HepG2 (cell line): ENCODE results near the gene SGSH. TPM values are rescaled to one million over a fixed set of nuclear protein-coding genes. Genes with fewer than 3 reads are reported as not detected.

Source experiments
- EHMT2 ChIP-seq: fragments of 200-600 bp; sonication (generic); IDR thresholded peaks from 2 replicates; pipeline ENCODE4 v1.7.0; 2017; ENCODE audit warnings: antibody characterized with exemption, low read depth, low read length, borderline replicate concordance
- EP300 ChIP-seq, 3 experiments: sonication (generic) in 1 of 3; formaldehyde crosslinking in 1 of 3; IDR thresholded peaks; 2 replicates each; pipeline versions ENCODE4 v1.5.1 to v1.6.1; 2011 to 2020; ENCODE audit warnings: low read depth in 2 of 3, low read length in 2 of 3, borderline replicate concordance in 1 of 3, improper control_type of control experiment in 1 of 3, mild to moderate bottlenecking in 1 of 3, missing genetic modification reagents in 1 of 3, moderate library complexity in 1 of 3
- SMAD9 ChIP-seq: sonication (generic); formaldehyde crosslinking; IDR thresholded peaks from 2 replicates; pipeline ENCODE4 v1.5.1; 2020; ENCODE audit warnings: mild to moderate bottlenecking, missing genetic modification reagents
- STAG1 ChIP-seq: sonication (generic); formaldehyde crosslinking; IDR thresholded peaks from 2 replicates; pipeline ENCODE4 v1.4.0; 2020; ENCODE audit warnings: missing genetic modification reagents
- STAT5B ChIP-seq: sonication (generic); formaldehyde crosslinking; IDR thresholded peaks from 2 replicates; pipeline ENCODE4 v1.4.0; 2020; ENCODE audit warnings: missing genetic modification reagents
- ZNF101 ChIP-seq: sonication (generic); formaldehyde crosslinking; IDR thresholded peaks from 2 replicates; pipeline ENCODE4 v1.4.0; 2020; ENCODE audit warnings: mild to moderate bottlenecking, low read depth, missing genetic modification reagents, borderline replicate concordance
- ZNF253 ChIP-seq: sonication (generic); formaldehyde crosslinking; IDR thresholded peaks from 2 replicates; pipeline ENCODE4 v1.8.0; 2022; ENCODE audit warnings: mild to moderate bottlenecking, missing genetic modification reagents, borderline replicate concordance
- ZNF883 ChIP-seq: sonication (generic); formaldehyde crosslinking; IDR thresholded peaks from 2 replicates; pipeline ENCODE4 v1.5.1; 2020; ENCODE audit warnings: mild to moderate bottlenecking, missing genetic modification reagents; ENCODE audit errors: not compliant biosample characterization
- ZSCAN21 ChIP-seq: sonication (generic); formaldehyde crosslinking; IDR thresholded peaks from 2 replicates; pipeline ENCODE4 v1.8.0; 2022; ENCODE audit warnings: mild to moderate bottlenecking, missing genetic modification reagents, moderate library complexity, borderline replicate concordance
- ZZZ3 ChIP-seq: sonication (generic); formaldehyde crosslinking; IDR thresholded peaks from 2 replicates; pipeline ENCODE4 v1.4.0; 2020; ENCODE audit warnings: missing genetic modification reagents, mild to moderate bottlenecking, borderline replicate concordance
- polyA plus RNA-seq, 8 experiments: library from polyadenylated mRNA; depleted of rRNA in 3 of 8; stranded (reverse) in 7 of 8; unstranded in 1 of 8; fragments of >200 nt; fragmentation: Illumina TruSeq in 4 of 8; extraction: Trizol in 4 of 8; gene quantifications; 2 replicates each; pipeline versions ENCODE4 v1.2.1 to v1.2.3, GENCODE V29; 2011 to 2016; ENCODE audit warnings: low read depth in 4 of 8, missing spikeins in 1 of 8, mixed read lengths in 1 of 8; ENCODE audit not compliant: insufficient read depth in 1 of 8
- total RNA-seq, 5 experiments: library from RNA; depleted of rRNA; stranded (reverse); fragments of >200 nt; fragmentation: Illumina TruSeq; extraction: Trizol; gene quantifications; 2 replicates each; pipeline ENCODE4 v1.2.3, GENCODE V29; 2016; ENCODE audit warnings: low read depth in 1 of 5
- TF ChIP-seq, protein P1 (sequence below), 2 experiments: sonication (generic) in 1 of 2; formaldehyde crosslinking in 1 of 2; IDR thresholded peaks; 2 replicates each; pipeline versions ENCODE4 v1.6.1 to v1.9.0; 2014 to 2022; ENCODE audit warnings: antibody characterized with exemption in 1 of 2, borderline replicate concordance in 1 of 2, inconsistent platforms in 1 of 2, low read depth in 1 of 2, missing genetic modification reagents in 1 of 2
- TF ChIP-seq, protein P2 (sequence below): sonication (generic); formaldehyde crosslinking; IDR thresholded peaks from 2 replicates; pipeline ENCODE4 v1.5.0; 2020; ENCODE audit warnings: mild to moderate bottlenecking, missing genetic modification reagents
- TF ChIP-seq, protein P3 (sequence below): sonication (generic); formaldehyde crosslinking; IDR thresholded peaks from 2 replicates; pipeline ENCODE4 v1.5.1; 2020; ENCODE audit warnings: missing genetic modification reagents, mild to moderate bottlenecking, borderline replicate concordance

SGSH gene
- total and polyA plus RNA-seq, 2 of the 13 experiments (the other 11 are each of a cell fraction or from before 2014, with no cell fraction given) = 12.2 to 17.6 TPM

DNA sequence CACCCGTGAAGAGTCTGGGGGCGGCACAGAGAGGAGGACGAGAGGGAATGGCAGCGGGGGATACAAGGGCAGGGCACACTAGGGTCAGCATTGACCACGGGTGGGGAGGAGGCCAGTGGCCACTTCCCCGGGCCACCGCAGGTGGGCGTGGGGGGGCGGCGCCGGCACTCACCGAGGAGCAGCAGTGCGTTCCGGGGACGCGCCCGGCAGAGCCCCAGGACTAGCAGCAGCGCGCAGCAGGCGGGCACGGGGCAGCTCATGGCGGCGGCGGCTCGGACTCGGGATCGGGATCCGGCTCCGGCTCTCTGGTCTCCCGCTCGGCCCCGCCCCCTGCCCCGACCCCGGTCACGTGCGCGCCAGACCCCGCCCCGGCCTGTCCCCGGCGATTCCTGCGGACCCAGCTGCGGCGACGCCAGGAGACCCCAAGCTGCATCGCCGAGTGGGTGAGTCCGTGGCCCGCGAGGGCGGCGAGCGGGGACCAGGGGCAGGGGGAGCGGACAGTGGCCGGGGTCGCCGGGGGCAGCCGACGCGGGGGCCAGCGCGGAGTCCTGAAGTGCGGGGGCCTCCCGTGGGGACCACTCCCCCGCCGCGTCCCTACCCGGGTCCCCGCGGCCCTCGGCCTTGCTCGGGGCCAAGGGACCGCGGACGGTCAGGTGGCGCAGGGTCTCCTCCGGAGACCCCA lies at the start of gene SGSH, which contains the start of gene SLC26A11 (continued):
- TF ChIP-seq, protein P1, sequence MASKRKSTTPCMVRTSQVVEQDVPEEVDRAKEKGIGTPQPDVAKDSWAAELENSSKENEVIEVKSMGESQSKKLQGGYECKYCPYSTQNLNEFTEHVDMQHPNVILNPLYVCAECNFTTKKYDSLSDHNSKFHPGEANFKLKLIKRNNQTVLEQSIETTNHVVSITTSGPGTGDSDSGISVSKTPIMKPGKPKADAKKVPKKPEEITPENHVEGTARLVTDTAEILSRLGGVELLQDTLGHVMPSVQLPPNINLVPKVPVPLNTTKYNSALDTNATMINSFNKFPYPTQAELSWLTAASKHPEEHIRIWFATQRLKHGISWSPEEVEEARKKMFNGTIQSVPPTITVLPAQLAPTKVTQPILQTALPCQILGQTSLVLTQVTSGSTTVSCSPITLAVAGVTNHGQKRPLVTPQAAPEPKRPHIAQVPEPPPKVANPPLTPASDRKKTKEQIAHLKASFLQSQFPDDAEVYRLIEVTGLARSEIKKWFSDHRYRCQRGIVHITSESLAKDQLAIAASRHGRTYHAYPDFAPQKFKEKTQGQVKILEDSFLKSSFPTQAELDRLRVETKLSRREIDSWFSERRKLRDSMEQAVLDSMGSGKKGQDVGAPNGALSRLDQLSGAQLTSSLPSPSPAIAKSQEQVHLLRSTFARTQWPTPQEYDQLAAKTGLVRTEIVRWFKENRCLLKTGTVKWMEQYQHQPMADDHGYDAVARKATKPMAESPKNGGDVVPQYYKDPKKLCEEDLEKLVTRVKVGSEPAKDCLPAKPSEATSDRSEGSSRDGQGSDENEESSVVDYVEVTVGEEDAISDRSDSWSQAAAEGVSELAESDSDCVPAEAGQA (IDR thresholded peaks at IDR 0.05; ENCODE audit: low read depth) = no peak
- TF ChIP-seq, protein P1 (CRISPR knock-in tag; IDR thresholded peaks at IDR 0.05; ENCODE audit: borderline replicate concordance) = peak; percentile 59; the same call in 1 of the 2 replicates
- TF ChIP-seq ZZZ3 = no peak
- TF ChIP-seq STAG1 = peak; percentile 10; the same call in 1 of the 2 replicates
- peak; percentile 74; the same call in 1 of the 2 replicates for TF ChIP-seq ZNF253 (CRISPR knock-in tag)
- TF ChIP-seq SMAD9 (CRISPR knock-in tag) = 0 out of 2 replicates have a peak, but pooled peaks have one; percentile 55
- TF ChIP-seq, protein P2, sequence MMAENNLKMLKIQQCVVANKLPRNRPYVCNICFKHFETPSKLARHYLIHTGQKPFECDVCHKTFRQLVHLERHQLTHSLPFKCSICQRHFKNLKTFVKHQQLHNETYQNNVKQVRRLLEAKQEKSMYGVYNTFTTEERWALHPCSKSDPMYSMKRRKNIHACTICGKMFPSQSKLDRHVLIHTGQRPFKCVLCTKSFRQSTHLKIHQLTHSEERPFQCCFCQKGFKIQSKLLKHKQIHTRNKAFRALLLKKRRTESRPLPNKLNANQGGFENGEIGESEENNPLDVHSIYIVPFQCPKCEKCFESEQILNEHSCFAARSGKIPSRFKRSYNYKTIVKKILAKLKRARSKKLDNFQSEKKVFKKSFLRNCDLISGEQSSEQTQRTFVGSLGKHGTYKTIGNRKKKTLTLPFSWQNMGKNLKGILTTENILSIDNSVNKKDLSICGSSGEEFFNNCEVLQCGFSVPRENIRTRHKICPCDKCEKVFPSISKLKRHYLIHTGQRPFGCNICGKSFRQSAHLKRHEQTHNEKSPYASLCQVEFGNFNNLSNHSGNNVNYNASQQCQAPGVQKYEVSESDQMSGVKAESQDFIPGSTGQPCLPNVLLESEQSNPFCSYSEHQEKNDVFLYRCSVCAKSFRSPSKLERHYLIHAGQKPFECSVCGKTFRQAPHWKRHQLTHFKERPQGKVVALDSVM (CRISPR knock-in tag) = 0 out of 2 replicates have a peak, but pooled peaks have one; percentile 34
- no peak for TF ChIP-seq EP300 (IDR thresholded peaks at IDR 0.05; ENCODE audit: low read depth in 2 of 2, low read length in 2 of 2)
- TF ChIP-seq EP300 (CRISPR knock-in tag; IDR thresholded peaks at IDR 0.05; ENCODE audit: borderline replicate concordance) = no peak
- TF ChIP-seq EHMT2 = no peak
- TF ChIP-seq ZSCAN21 (CRISPR knock-in tag) = peak; percentile 96
- TF ChIP-seq ZNF883 (CRISPR knock-in tag) = peak; percentile 27
- TF ChIP-seq STAT5B (CRISPR knock-in tag) = no peak
- no peak for TF ChIP-seq ZNF101 (CRISPR knock-in tag)
- TF ChIP-seq, protein P3, sequence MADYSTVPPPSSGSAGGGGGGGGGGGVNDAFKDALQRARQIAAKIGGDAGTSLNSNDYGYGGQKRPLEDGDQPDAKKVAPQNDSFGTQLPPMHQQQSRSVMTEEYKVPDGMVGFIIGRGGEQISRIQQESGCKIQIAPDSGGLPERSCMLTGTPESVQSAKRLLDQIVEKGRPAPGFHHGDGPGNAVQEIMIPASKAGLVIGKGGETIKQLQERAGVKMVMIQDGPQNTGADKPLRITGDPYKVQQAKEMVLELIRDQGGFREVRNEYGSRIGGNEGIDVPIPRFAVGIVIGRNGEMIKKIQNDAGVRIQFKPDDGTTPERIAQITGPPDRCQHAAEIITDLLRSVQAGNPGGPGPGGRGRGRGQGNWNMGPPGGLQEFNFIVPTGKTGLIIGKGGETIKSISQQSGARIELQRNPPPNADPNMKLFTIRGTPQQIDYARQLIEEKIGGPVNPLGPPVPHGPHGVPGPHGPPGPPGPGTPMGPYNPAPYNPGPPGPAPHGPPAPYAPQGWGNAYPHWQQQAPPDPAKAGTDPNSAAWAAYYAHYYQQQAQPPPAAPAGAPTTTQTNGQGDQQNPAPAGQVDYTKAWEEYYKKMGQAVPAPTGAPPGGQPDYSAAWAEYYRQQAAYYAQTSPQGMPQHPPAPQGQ (CRISPR knock-in tag) = no peak
